Activated effector memory CD4-positive, alpha-beta T cell treated with anti-CD3 and anti-CD28 coated beads, Interleukin-2, amount 50 U/mL, for 16 hours (primary cell): ENCODE data around the gene DUSP19.
A peak's percentile ranks its signal among the peaks of the same experiment; 100 is the strongest.
"Not testable (repeated sequence)": the region's sequence is repeated elsewhere in the genome, so short reads cannot be mapped to it uniquely, and the experiment has no call there.

Source experiments
- DNase-seq: peaks from one replicate; pipeline ENCODE4 v3.0.0-alpha.2; 2020

The DUSP19 gene

GRCh38 chr2:183078464-183079138 is at the start of gene DUSP19:
DUSP19 (plus strand) TSS chr2:183078747; CDS start chr2:183078934, 187 bp downstream.
- peak; percentile 89 for DNase-seq

GRCh38 chr2:183029219-183029618 is 49.3 kb upstream of the DUSP19 start:
- DNase-seq: no peak

- no peak for DNase-seq
These were observed 46.4 kb upstream of the DUSP19 start for GRCh38 chr2:183031911-183032794.

- DNase-seq: no peak
These were observed 44.6 kb upstream of the DUSP19 start for GRCh38 chr2:183033951-183034350.

- no peak for DNase-seq
These were observed 43.7 kb upstream of the DUSP19 start for GRCh38 chr2:183034806-183035205.

- DNase-seq: no peak
These were observed 43.1 kb upstream of the DUSP19 start for GRCh38 chr2:183035298-183035953.

- no peak for DNase-seq
These were observed 42.4 kb upstream of the DUSP19 start for GRCh38 chr2:183035954-183036669.

GRCh38 chr2:183037074-183037552 is 41.4 kb upstream of the DUSP19 start:
- DNase-seq: no peak

GRCh38 chr2:183037553-183038340 is 40.8 kb upstream of the DUSP19 start:
- peak; percentile 81 for DNase-seq

- peak; percentile 95 for DNase-seq
These were observed 39.9 kb upstream of the DUSP19 start, which contains the start of gene NCKAP1 for GRCh38 chr2:183038341-183039300. NCKAP1 (minus strand) TSS chr2:183038457; CDS start chr2:183038099, 358 bp downstream.

- DNase-seq: no peak
These were observed 37.9 kb upstream of the DUSP19 start for GRCh38 chr2:183040604-183041003.

- DNase-seq: not testable (repeated sequence)
These were observed 35.0 kb upstream of the DUSP19 start for GRCh38 chr2:183043580-183043979.

- DNase-seq: not testable (repeated sequence)
These were observed 30.9 kb upstream of the DUSP19 start for GRCh38 chr2:183047486-183048125.

GRCh38 chr2:183049420-183049819 is 29.1 kb upstream of the DUSP19 start:
- DNase-seq: no peak

- no peak for DNase-seq
These were observed 21.1 kb upstream of the DUSP19 start for GRCh38 chr2:183057333-183057985.

GRCh38 chr2:183059561-183059960 is 19.0 kb upstream of the DUSP19 start:
- DNase-seq: no peak

GRCh38 chr2:183060571-183061231 is 17.8 kb upstream of the DUSP19 start:
- DNase-seq: no peak

- DNase-seq: no peak
These were observed 15.5 kb upstream of the DUSP19 start for GRCh38 chr2:183063083-183063482.

GRCh38 chr2:183068561-183068960 is 10.0 kb upstream of the DUSP19 start:
- DNase-seq: no peak
